GM10248 (cell line): ENCODE results near the gene KCNIP4.

ENCODE experiments used
- CTCF ChIA-PET: fragments of 300-600 bp; sonication (Branson Sonifier 250); formaldehyde crosslinking; extraction: SDS; loops from one replicate; lab custom pipeline; 2021; ENCODE audit warnings: antibody characterized with exemption; lab: Yijun Ruan, JAX
- POLR2A ChIA-PET: fragments of 350-650 bp; sonication (Branson Sonifier 250); formaldehyde crosslinking; extraction: SDS; loops from one replicate; lab custom pipeline; 2020; ENCODE audit warnings: antibody characterized with exemption; lab: Yijun Ruan, JAX
- DNase-seq: peaks from one replicate; pipeline ENCODE4 v3.0.0; 2012; ENCODE audit errors: extremely low spot score
- TF ChIP-seq, protein P1 (sequence below): IDR thresholded peaks from 2 replicates; pipeline ENCODE4 v1.5.1; 2012; ENCODE audit warnings: mild to moderate bottlenecking, low read depth; ENCODE audit errors: extremely low read depth, missing control alignments, control extremely low read depth

KCNIP4 gene

DNA sequence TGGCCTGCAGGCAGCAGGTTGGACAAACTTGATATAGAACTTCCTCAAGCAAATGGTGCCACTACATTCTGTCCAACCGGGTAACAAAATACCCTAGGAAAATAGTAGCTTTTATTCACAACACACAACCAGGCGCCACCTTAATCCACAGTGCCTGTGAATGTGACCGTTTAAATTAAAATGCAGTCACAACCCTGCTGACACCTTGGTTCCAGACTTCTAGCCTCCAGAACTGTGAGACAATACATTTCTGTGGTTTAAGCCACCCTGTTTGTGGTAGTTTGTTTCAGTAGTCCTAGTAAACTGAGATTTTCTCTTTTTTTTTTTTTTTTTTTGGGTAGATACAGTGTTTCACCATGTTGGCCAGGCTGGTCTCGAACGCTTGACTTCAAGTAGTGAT, 672.5 kb downstream of the KCNIP4 start:
- DNase-seq, result no peak
- ChIA-PET POLR2A (no interaction called here), CTCF (no interaction called here)
- TF ChIP-seq, protein P1, sequence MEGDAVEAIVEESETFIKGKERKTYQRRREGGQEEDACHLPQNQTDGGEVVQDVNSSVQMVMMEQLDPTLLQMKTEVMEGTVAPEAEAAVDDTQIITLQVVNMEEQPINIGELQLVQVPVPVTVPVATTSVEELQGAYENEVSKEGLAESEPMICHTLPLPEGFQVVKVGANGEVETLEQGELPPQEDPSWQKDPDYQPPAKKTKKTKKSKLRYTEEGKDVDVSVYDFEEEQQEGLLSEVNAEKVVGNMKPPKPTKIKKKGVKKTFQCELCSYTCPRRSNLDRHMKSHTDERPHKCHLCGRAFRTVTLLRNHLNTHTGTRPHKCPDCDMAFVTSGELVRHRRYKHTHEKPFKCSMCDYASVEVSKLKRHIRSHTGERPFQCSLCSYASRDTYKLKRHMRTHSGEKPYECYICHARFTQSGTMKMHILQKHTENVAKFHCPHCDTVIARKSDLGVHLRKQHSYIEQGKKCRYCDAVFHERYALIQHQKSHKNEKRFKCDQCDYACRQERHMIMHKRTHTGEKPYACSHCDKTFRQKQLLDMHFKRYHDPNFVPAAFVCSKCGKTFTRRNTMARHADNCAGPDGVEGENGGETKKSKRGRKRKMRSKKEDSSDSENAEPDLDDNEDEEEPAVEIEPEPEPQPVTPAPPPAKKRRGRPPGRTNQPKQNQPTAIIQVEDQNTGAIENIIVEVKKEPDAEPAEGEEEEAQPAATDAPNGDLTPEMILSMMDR, result no peak

GRCh38 chr4:21271439-21272052, 677.0 kb downstream of the KCNIP4 start:
- CTCF ChIA-PET, result interaction anchor here (1.1 to 2.0 kb wide), 4 partner anchors 8 to 21 kb away, joined by 3 to 6 read pairs (median 4); no protein-coding TSS in a partner anchor
- POLR2A ChIA-PET, result no interaction called here
- DNase-seq, result no peak
- TF ChIP-seq, protein P1, result no peak

- TF ChIP-seq, protein P1, result no peak
- CTCF ChIA-PET, result no interaction called here
Observed at GRCh38 chr4:21248331-21248730, 700.2 kb downstream of the KCNIP4 start.

GRCh38 chr4:21242163-21242562, 706.4 kb downstream of the KCNIP4 start:
- TF ChIP-seq, protein P1, result no peak
- no peak for DNase-seq
- ChIA-PET POLR2A (no interaction called here), CTCF (no interaction called here)

More at GRCh38 chr4:21248331-21248730, 700.2 kb downstream of the KCNIP4 start:
- POLR2A ChIA-PET, result no interaction called here
- no peak for DNase-seq

GRCh38 chr4:21226637-21227538, 721.7 kb downstream of the KCNIP4 start:
- DNase-seq, result no peak
- TF ChIP-seq, protein P1, result no peak
- CTCF ChIA-PET, result no interaction called here
- POLR2A ChIA-PET, result no interaction called here

DNA sequence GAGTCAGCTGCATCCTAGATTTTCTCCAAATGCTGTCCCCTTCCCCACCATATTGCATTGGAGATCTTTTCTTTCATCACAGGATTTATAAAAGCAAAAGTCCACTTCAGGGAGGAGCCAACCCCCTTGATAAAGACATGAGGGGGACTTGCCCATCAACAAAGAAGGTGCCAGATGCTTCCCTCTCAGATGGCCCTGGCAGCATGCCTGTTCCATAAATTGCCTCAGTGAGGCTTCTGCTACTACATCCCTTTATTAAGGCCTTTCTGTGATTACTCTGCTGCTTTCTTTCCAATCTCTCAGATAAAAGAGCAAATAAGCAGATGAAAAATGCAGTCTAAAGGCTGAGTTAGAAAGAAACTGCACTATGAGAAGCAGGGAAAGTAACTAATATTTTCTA, 736.7 kb downstream of the KCNIP4 start:
- POLR2A ChIA-PET, result no interaction called here
- CTCF ChIA-PET, result interaction anchor here (0.8 kb wide), 1 partner anchor 14 kb away, joined by 4 read pairs; no protein-coding TSS in a partner anchor
- no peak for DNase-seq
- TF ChIP-seq, protein P1, result no peak
